ENCODE measurements around the gene CUL1. TPM values are rescaled to one million over a fixed set of nuclear protein-coding genes. Genes with fewer than 3 reads are reported as not detected.

Gene CUL1
- total RNA-seq, 6 experiments from 2014 or later = 42.9 to 50.9 (median 49.2) TPM

- no peaks in the 10 kb centered on the region; the same call in 1 of the 2 replicates for H3K27me3 Mint-ChIP-seq (ENCODE audit: insufficient read depth)
Observed at GRCh38 chr7:148695953-148696352, 2.8 kb upstream of the CUL1 start.

GRCh38 chr7:148696787-148697186 lies 1.9 kb upstream of the CUL1 start:
- peaks cover 4% of the 10 kb centered on the region; the same call in 1 of the 2 replicates for H3K36me3 Mint-ChIP-seq (ENCODE audit: low read depth)
- H3K27me3 Mint-ChIP-seq (ENCODE audit: insufficient read depth) = no peaks in the 10 kb centered on the region; the same call in 1 of the 2 replicates
- H3K27ac Mint-ChIP-seq = peak overlapping the region; percentile 6; the same call in 1 of the 2 replicates
- TF ChIP-seq CTCF (IDR thresholded peaks at IDR 0.05) = no peak
- H3K9me3 Mint-ChIP-seq = no peaks in the 10 kb centered on the region
- DNase-seq = no peak
- H3K4me1 Mint-ChIP-seq (ENCODE audit: low read depth) = peaks cover 37% of the 10 kb centered on the region
- H3K4me3 Mint-ChIP-seq = no peak overlapping the region; the same call in 1 of the 2 replicates

More at GRCh38 chr7:148695953-148696352, 2.8 kb upstream of the CUL1 start:
- H3K27ac Mint-ChIP-seq = no peak overlapping the region
- DNase-seq = no peak
- peaks cover 29% of the 10 kb centered on the region for H3K4me1 Mint-ChIP-seq (ENCODE audit: low read depth)
- H3K9me3 Mint-ChIP-seq = no peaks in the 10 kb centered on the region
- no peak for TF ChIP-seq CTCF (IDR thresholded peaks at IDR 0.05)
- peaks cover 4% of the 10 kb centered on the region; the same call in 1 of the 2 replicates for H3K36me3 Mint-ChIP-seq (ENCODE audit: low read depth)
- no peak overlapping the region for H3K4me3 Mint-ChIP-seq

- Mint-ChIP-seq H3K4me3 (peak overlapping the region; percentile 88), H3K36me3 (ENCODE audit: low read depth) (peaks cover 4% of the 10 kb centered on the region; the same call in 1 of the 2 replicates), H3K27ac (peak overlapping the region; percentile 82), H3K4me1 (ENCODE audit: low read depth) (peaks cover 44% of the 10 kb centered on the region), H3K9me3 (no peaks in the 10 kb centered on the region), H3K27me3 (ENCODE audit: insufficient read depth) (no peaks in the 10 kb centered on the region; the same call in 1 of the 2 replicates)
- TF ChIP-seq CTCF (IDR thresholded peaks at IDR 0.05) = no peak
- peak; percentile 45 for DNase-seq
Observed at GRCh38 chr7:148697256-148698006, 1.3 kb upstream of the CUL1 start.

GRCh38 chr7:148698007-148698396 lies 701 bp upstream of the CUL1 start:
- H3K9me3 Mint-ChIP-seq = no peaks in the 10 kb centered on the region

More at GRCh38 chr7:148698007-148698396, 701 bp upstream of the CUL1 start:
- H3K4me1 Mint-ChIP-seq (ENCODE audit: low read depth) = peaks cover 49% of the 10 kb centered on the region
- no peaks in the 10 kb centered on the region; the same call in 1 of the 2 replicates for H3K27me3 Mint-ChIP-seq (ENCODE audit: insufficient read depth)
- no peak for TF ChIP-seq CTCF (IDR thresholded peaks at IDR 0.05)
- peak overlapping the region; percentile 82 for H3K27ac Mint-ChIP-seq
- peak overlapping the region; percentile 88 for H3K4me3 Mint-ChIP-seq
- DNase-seq = peak; percentile 6
- peaks cover 4% of the 10 kb centered on the region; the same call in 1 of the 2 replicates for H3K36me3 Mint-ChIP-seq (ENCODE audit: low read depth)
